Measurements from ENCODE around the gene ANO6.

Gene ANO6

DNA sequence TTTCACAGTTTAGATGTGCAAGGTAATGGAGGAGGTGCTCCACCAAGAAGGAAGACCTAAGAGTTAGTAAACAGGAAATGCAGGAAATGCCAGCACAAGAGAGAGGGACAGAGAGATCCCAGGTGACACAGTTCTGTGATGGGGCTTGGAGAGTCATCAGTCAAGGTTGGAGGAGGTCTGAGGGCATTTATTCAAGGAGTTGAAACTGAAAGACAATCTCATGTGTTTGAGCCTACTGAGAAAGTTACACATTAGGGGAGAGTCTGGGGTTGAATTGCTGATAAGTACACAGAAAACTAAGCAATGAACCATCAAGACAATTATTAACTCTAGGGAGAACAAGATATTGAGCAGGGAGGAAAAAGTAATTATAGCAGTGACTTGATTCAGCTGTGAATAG lies 138.5 kb downstream of the ANO6 start:
- Histone ChIP-seq H3K4me1 (ENCODE audit: control extremely low read depth in 1 of 4, control insufficient read depth in 4 of 4, insufficient read depth in 4 of 4, low read length in 3 of 4) (no peaks in the 10 kb centered on the region), H3K27ac (ENCODE audit: insufficient read depth in 1 of 2, low read depth in 1 of 2, low read length in 2 of 2, poor library complexity in 1 of 2, severe bottlenecking in 2 of 2) (no peak overlapping the region), H3K36me3 (ENCODE audit: control insufficient read depth in 4 of 4, insufficient read depth in 4 of 4, low read length in 3 of 4) (peaks cover 17 to 41% (median 32%) of the 10 kb centered on the region in 4 experiments), H3K27me3 (replicated peaks in 2 of 5; ENCODE audit: control insufficient read depth in 4 of 5, insufficient read depth in 5 of 5, low read length in 4 of 5) (no peaks in the 10 kb centered on the region), H3K4me3 (ENCODE audit: control insufficient read depth in 1 of 7, extremely low read depth in 1 of 7, insufficient read depth in 4 of 7, low read depth in 2 of 7, low read length in 6 of 7) (no peak overlapping the region), H3K9me3 (ENCODE audit: control extremely low read depth in 1 of 5, control insufficient read depth in 4 of 5, insufficient read depth in 2 of 5, low read depth in 1 of 5, low read length in 4 of 5) (peaks cover 0 to 14% (median 4%) of the 10 kb centered on the region in 5 experiments)
- no peak for DNase-seq
- ChIA-PET POLR2A (no interaction called here), CTCF (interaction anchor here (0.7 kb wide), 1 partner anchor 32 kb away, joined by 3 read pairs; no protein-coding TSS in a partner anchor)

DNA sequence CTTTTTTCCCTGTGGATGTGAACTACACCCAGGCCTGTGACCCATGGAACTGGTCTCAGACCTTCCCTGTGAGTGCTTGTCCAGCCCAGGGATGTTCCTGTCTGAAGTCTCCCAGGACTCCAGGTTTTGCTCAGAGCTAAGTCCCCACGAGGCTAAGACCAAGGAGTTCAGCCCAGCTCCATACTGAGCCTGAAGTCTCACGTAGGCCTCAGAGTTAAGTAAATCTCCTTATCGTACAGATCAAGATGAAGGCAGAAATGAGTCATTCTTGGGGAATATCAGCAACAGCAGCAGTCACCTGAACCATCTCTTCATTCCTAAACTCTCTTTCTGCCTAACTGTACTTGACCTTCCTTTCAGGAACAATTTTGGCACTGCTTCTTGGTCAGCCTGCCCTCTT lies 139.8 kb downstream of the ANO6 start:
- Histone ChIP-seq H3K36me3 (ENCODE audit: control insufficient read depth in 4 of 4, insufficient read depth in 4 of 4, low read length in 3 of 4) (peaks cover 9 to 35% (median 21%) of the 10 kb centered on the region in 4 experiments), H3K27me3 (replicated peaks in 2 of 5; ENCODE audit: control insufficient read depth in 4 of 5, insufficient read depth in 5 of 5, low read length in 4 of 5) (no peaks in the 10 kb centered on the region), H3K4me1 (ENCODE audit: control extremely low read depth in 1 of 4, control insufficient read depth in 4 of 4, insufficient read depth in 4 of 4, low read length in 3 of 4) (no peaks in the 10 kb centered on the region), H3K9me3 (ENCODE audit: control extremely low read depth in 1 of 5, control insufficient read depth in 4 of 5, insufficient read depth in 2 of 5, low read depth in 1 of 5, low read length in 4 of 5) (peaks cover 0 to 6% (median 0%) of the 10 kb centered on the region in 5 experiments), H3K4me3 (ENCODE audit: control insufficient read depth in 1 of 7, extremely low read depth in 1 of 7, insufficient read depth in 4 of 7, low read depth in 2 of 7, low read length in 6 of 7) (no peak overlapping the region), H3K27ac (ENCODE audit: insufficient read depth in 1 of 2, low read depth in 1 of 2, low read length in 2 of 2, poor library complexity in 1 of 2, severe bottlenecking in 2 of 2) (no peak overlapping the region)
- WGBS (ENCODE audit: insufficient coverage): 96% methylated on average over 3 of the region's 3 CpGs
- ChIA-PET POLR2A (no interaction called here), CTCF (interaction anchor here (1.1 to 1.6 kb wide), 2 partner anchors 16 to 33 kb away, joined by 3 read pairs; no protein-coding TSS in a partner anchor)
- DNase-seq: no peak

DNA sequence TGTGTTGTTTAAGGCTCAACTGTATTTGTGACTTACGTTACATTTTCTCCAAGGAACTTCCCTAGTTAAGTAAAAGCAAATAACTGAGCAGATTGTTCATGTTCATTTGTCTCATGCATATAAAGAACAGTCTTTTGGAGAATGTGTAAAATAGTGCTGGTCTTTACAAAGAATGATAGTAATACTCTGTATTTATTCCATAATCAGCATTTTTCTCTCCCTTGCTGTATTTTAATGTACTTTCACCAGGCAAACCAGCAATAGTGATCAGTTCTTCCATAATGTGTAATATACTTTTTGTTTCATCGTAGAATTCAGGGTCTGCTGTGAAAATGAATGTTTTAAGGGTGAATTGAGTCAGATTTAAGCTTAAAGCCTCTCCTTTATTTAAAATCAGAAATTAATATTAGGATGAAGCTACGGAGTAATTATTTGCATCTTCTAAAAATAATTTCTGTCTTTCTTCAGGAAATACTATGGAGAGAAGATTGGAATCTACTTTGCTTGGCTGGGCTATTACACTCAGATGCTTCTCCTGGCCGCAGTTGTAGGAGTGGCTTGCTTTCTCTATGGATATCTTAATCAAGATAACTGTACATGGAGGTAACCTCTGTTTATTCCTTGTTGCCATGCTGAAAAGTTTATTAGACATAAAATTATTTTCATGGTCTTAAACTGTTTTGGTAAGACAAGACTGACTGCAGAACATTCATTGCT lies 141.1 kb downstream of the ANO6 start:
- Histone ChIP-seq H3K4me3 (ENCODE audit: control insufficient read depth in 1 of 7, extremely low read depth in 1 of 7, insufficient read depth in 4 of 7, low read depth in 2 of 7, low read length in 6 of 7) (no peak overlapping the region), H3K9me3 (ENCODE audit: control extremely low read depth in 1 of 5, control insufficient read depth in 4 of 5, insufficient read depth in 2 of 5, low read depth in 1 of 5, low read length in 4 of 5) (peaks cover 0 to 10% (median 2%) of the 10 kb centered on the region in 5 experiments), H3K27me3 (replicated peaks in 2 of 5; ENCODE audit: control insufficient read depth in 4 of 5, insufficient read depth in 5 of 5, low read length in 4 of 5) (no peaks in the 10 kb centered on the region), H3K27ac (ENCODE audit: insufficient read depth in 1 of 2, low read depth in 1 of 2, low read length in 2 of 2, poor library complexity in 1 of 2, severe bottlenecking in 2 of 2) (no peak overlapping the region), H3K36me3 (ENCODE audit: control insufficient read depth in 4 of 4, insufficient read depth in 4 of 4, low read length in 3 of 4) (peaks cover 6 to 26% (median 15%) of the 10 kb centered on the region in 4 experiments), H3K4me1 (ENCODE audit: control extremely low read depth in 1 of 4, control insufficient read depth in 4 of 4, insufficient read depth in 4 of 4, low read length in 3 of 4) (no peaks in the 10 kb centered on the region)
- WGBS (ENCODE audit: insufficient coverage): no CpG with 5 or more reads among the region's 4 CpGs
- no peak for DNase-seq
- POLR2A ChIA-PET: interaction anchor here (0.7 kb wide), 1 partner anchor 178 kb away, joined by 3 read pairs; no protein-coding TSS in a partner anchor
- CTCF ChIA-PET: interaction anchor here (1.6 kb wide), 1 partner anchor 32 kb away, joined by 3 read pairs; no protein-coding TSS in a partner anchor

- Histone ChIP-seq H3K4me3 (ENCODE audit: control insufficient read depth in 1 of 7, extremely low read depth in 1 of 7, insufficient read depth in 4 of 7, low read depth in 2 of 7, low read length in 6 of 7) (no peak overlapping the region), H3K27ac (ENCODE audit: insufficient read depth in 1 of 2, low read depth in 1 of 2, low read length in 2 of 2, poor library complexity in 1 of 2, severe bottlenecking in 2 of 2) (no peak overlapping the region), H3K9me3 (ENCODE audit: control extremely low read depth in 1 of 5, control insufficient read depth in 4 of 5, insufficient read depth in 2 of 5, low read depth in 1 of 5, low read length in 4 of 5) (peaks cover 0 to 15% (median 3%) of the 10 kb centered on the region in 5 experiments), H3K4me1 (ENCODE audit: control extremely low read depth in 1 of 4, control insufficient read depth in 4 of 4, insufficient read depth in 4 of 4, low read length in 3 of 4) (no peaks in the 10 kb centered on the region), H3K27me3 (replicated peaks in 2 of 5; ENCODE audit: control insufficient read depth in 4 of 5, insufficient read depth in 5 of 5, low read length in 4 of 5) (no peaks in the 10 kb centered on the region), H3K36me3 (ENCODE audit: control insufficient read depth in 4 of 4, insufficient read depth in 4 of 4, low read length in 3 of 4) (peaks cover 6 to 26% (median 15%) of the 10 kb centered on the region in 4 experiments)
- ChIA-PET POLR2A (interaction anchor here (0.6 to 0.7 kb wide), 2 partner anchors 128 to 179 kb away, joined by 3 to 5 read pairs; no protein-coding TSS in a partner anchor), CTCF (interaction anchor here (1.6 kb wide), 1 partner anchor 31 kb away, joined by 3 read pairs; no protein-coding TSS in a partner anchor)
- no peak for DNase-seq
- 100% methylated on average over 4 of the region's 4 CpGs for WGBS (ENCODE audit: insufficient coverage)
These were observed 141.9 kb downstream of the ANO6 start for GRCh38 chr12:45357539-45358417.

DNA sequence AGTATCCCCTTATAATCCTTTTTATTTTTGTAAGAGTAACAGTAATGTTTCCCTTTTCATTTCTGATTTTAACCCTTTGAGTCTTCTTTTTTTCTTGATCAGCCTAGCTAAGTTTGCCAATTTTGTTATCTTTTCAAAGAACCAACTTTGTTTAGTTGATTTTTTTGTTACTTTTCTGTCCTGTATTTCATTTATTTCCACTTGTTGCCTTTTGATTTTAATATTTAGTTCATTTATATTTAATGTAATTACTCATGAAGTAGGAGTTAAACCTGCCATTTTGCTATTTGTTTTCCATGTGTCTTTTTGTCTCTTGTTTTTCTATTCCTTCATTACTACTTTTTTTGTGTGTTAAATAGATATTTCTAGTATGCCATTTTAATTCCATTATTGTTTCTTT lies 146.4 kb downstream of the ANO6 start:
- ChIA-PET CTCF (no interaction called here), POLR2A (no interaction called here)
- H3K27ac ChIP-seq (ENCODE audit: insufficient read depth in 1 of 2, low read depth in 1 of 2, low read length in 2 of 2, poor library complexity in 1 of 2, severe bottlenecking in 2 of 2): no peak overlapping the region
- no peaks in the 10 kb centered on the region for H3K4me1 ChIP-seq (ENCODE audit: control extremely low read depth in 1 of 4, control insufficient read depth in 4 of 4, insufficient read depth in 4 of 4, low read length in 3 of 4)
- peaks cover 3 to 34% (median 16%) of the 10 kb centered on the region in 4 experiments for H3K36me3 ChIP-seq (ENCODE audit: control insufficient read depth in 4 of 4, insufficient read depth in 4 of 4, low read length in 3 of 4)
- DNase-seq: no peak
- no peaks in the 10 kb centered on the region for H3K27me3 ChIP-seq (replicated peaks in 2 of 5; ENCODE audit: control insufficient read depth in 4 of 5, insufficient read depth in 5 of 5, low read length in 4 of 5)
- H3K9me3 ChIP-seq (ENCODE audit: control extremely low read depth in 1 of 5, control insufficient read depth in 4 of 5, insufficient read depth in 2 of 5, low read depth in 1 of 5, low read length in 4 of 5): peaks cover 4 to 50% (median 17%) of the 10 kb centered on the region in 5 experiments
- H3K4me3 ChIP-seq (ENCODE audit: control insufficient read depth in 1 of 7, extremely low read depth in 1 of 7, insufficient read depth in 4 of 7, low read depth in 2 of 7, low read length in 6 of 7): no peak overlapping the region

DNA sequence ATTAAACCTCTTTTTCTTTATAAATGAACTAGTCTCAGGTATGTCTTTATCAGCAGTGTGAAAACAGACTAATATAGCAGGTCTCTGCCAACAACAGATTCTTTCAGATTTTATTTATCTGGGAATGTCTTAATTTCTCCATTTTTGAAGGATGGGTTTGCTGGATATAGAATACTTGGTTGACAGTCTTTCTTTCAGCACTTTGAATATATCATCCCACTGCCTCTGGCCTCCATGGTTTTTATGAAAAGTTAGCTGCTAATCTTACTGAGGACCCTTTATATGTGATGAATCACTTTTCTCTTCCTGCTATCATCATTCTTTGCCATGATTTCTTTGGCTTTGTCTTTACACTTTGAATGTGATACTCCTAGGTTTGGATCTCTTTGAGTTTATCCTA lies 148.0 kb downstream of the ANO6 start:
- peak; percentile 27 to 57 (median 48) for DNase-seq
- CTCF ChIA-PET: no interaction called here
- Histone ChIP-seq H3K9me3 (ENCODE audit: control extremely low read depth in 1 of 5, control insufficient read depth in 4 of 5, insufficient read depth in 2 of 5, low read depth in 1 of 5, low read length in 4 of 5) (peaks cover 4 to 50% (median 17%) of the 10 kb centered on the region in 5 experiments), H3K4me1 (ENCODE audit: control extremely low read depth in 1 of 4, control insufficient read depth in 4 of 4, insufficient read depth in 4 of 4, low read length in 3 of 4) (no peaks in the 10 kb centered on the region), H3K27me3 (replicated peaks in 2 of 5; ENCODE audit: control insufficient read depth in 4 of 5, insufficient read depth in 5 of 5, low read length in 4 of 5) (no peaks in the 10 kb centered on the region), H3K27ac (ENCODE audit: insufficient read depth in 1 of 2, low read depth in 1 of 2, low read length in 2 of 2, poor library complexity in 1 of 2, severe bottlenecking in 2 of 2) (no peak overlapping the region), H3K4me3 (ENCODE audit: control insufficient read depth in 1 of 7, extremely low read depth in 1 of 7, insufficient read depth in 4 of 7, low read depth in 2 of 7, low read length in 6 of 7) (no peak overlapping the region), H3K36me3 (ENCODE audit: control insufficient read depth in 4 of 4, insufficient read depth in 4 of 4, low read length in 3 of 4) (peaks cover 7 to 37% (median 14%) of the 10 kb centered on the region in 4 experiments)
- POLR2A ChIA-PET: no interaction called here

Data from common myeloid progenitor, CD34-positive (primary cell).